Measurements from ENCODE around the gene RCBTB2. TPM values are rescaled to one million over a fixed set of nuclear protein-coding genes. Genes with fewer than 3 reads are reported as not detected.

RCBTB2 gene
- total and polyA plus RNA-seq, 7 donors: 2.8 to 18.5 (median 8.2) TPM

DNA sequence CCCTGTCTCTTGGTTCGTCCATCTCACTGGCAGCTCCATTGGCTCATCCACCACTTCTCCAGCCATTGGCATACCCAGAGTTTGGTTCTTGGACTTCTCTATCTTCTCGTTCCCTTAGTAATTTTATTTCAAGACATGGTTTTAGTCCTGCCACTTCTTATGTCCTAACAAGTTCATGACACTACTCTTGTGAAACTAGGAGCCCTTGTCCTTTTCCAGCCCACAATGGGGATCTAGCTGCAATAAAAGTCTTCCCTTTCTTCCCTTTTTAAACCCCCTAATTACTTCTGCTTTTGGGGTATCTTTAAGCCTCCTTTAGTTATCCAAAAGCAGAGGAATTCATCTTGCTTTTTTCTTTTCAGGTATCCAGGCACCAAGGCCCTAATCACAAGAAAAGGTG lies 2.9 kb upstream of the RCBTB2 start:
- 84 to 97% (median 92%) methylated on average over 2 of the region's 2 CpGs for WGBS, 3 donors
- Histone ChIP-seq H3K9me3 (no peaks in the 10 kb centered on the region), H3K4me3 (no peak overlapping the region), H3K4me1 (peaks cover 11% of the 10 kb centered on the region), H3K27ac (no peak overlapping the region), H3K27me3 (ENCODE audit: insufficient read depth in 3 of 3, low read length in 2 of 3) (no peaks in the 10 kb centered on the region), H3K36me3 (ENCODE audit: insufficient read depth in 1 of 2, low read depth in 1 of 2) (no peaks in the 10 kb centered on the region)
- intact Hi-C loops (cut with DNase I): no loop called here
- ATAC-seq (no peak), DNase-seq (no peak)
- no peak for TF ChIP-seq CTCF (IDR thresholded peaks at IDR 0.05)

GRCh38 chr13:48534911-48535501 lies 2.1 kb upstream of the RCBTB2 start:
- ATAC-seq: no peak

GRCh38 chr13:48533961-48534600 lies 1.2 kb upstream of the RCBTB2 start:
- Histone ChIP-seq H3K27ac (no peak overlapping the region), H3K4me1 (peaks cover 11% of the 10 kb centered on the region), H3K36me3 (ENCODE audit: insufficient read depth in 1 of 2, low read depth in 1 of 2) (no peaks in the 10 kb centered on the region), H3K4me3 (no peak overlapping the region), H3K27me3 (ENCODE audit: insufficient read depth in 3 of 3, low read length in 2 of 3) (no peaks in the 10 kb centered on the region), H3K9me3 (no peaks in the 10 kb centered on the region)
- no peak for ATAC-seq
- DNase-seq: no peak
- intact Hi-C loops (cut with DNase I): loop anchor here (5.0 kb wide), 1 partner anchor 38 kb away; no protein-coding TSS in a partner anchor
- TF ChIP-seq CTCF (IDR thresholded peaks at IDR 0.05): no peak
- WGBS, 3 donors: 71 to 88% (median 72%) methylated on average over 9 of the region's 9 CpGs

More at GRCh38 chr13:48534911-48535501, 2.1 kb upstream of the RCBTB2 start:
- intact Hi-C loops (cut with DNase I): loop anchor here (5.0 kb wide), 1 partner anchor 37 kb away; no protein-coding TSS in a partner anchor
- DNase-seq: no peak
- 89 to 98% (median 97%) methylated on average over 5 of the region's 5 CpGs for WGBS, 3 donors
- Histone ChIP-seq H3K9me3 (no peaks in the 10 kb centered on the region), H3K27me3 (ENCODE audit: insufficient read depth in 3 of 3, low read length in 2 of 3) (no peaks in the 10 kb centered on the region), H3K4me1 (peaks cover 11% of the 10 kb centered on the region), H3K27ac (no peak overlapping the region), H3K36me3 (ENCODE audit: insufficient read depth in 1 of 2, low read depth in 1 of 2) (no peaks in the 10 kb centered on the region), H3K4me3 (no peak overlapping the region)
- TF ChIP-seq CTCF (IDR thresholded peaks at IDR 0.05): no peak

DNA sequence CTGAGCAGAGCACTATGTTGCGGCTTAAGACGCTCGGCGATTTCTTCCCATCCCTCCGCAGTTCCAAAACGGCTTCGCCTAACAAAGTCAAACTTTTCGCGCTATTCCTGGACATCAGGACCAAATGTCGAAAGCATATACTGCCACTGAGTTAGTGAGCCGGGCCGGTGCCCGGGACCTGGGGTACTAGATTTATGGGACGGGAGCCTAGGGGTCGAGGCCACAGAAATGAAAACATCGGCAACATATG lies 699 bp downstream of the RCBTB2 start:
- intact Hi-C loops (cut with DNase I): loop anchor here (5.0 kb wide), 1 partner anchor 40 kb away; no protein-coding TSS in a partner anchor
- DNase-seq: no peak
- H3K4me1 ChIP-seq: peaks cover 11% of the 10 kb centered on the region

More for the DNA sequence above, 699 bp downstream of the RCBTB2 start:
- Histone ChIP-seq H3K9me3 (no peaks in the 10 kb centered on the region), H3K4me3 (peak overlapping the region; percentile 80), H3K36me3 (ENCODE audit: insufficient read depth in 1 of 2, low read depth in 1 of 2) (no peaks in the 10 kb centered on the region), H3K27me3 (ENCODE audit: insufficient read depth in 3 of 3, low read length in 2 of 3) (no peaks in the 10 kb centered on the region), H3K27ac (peak overlapping the region; percentile 92)
- no peak for TF ChIP-seq CTCF (IDR thresholded peaks at IDR 0.05)
- WGBS, 3 donors: 0 to 1% (median 1%) methylated on average over 16 of the region's 16 CpGs
- peak; percentile 15 to 54 (median 36) for ATAC-seq

All from psoas muscle (tissue), 8 donors.